GM12873 (cell line): ENCODE measurements around the gene ABCC5.

ENCODE experiments used
- CTCF ChIP-seq: IDR thresholded peaks from 2 replicates; pipeline ENCODE4 v1.5.1; 2012; ENCODE audit warnings: low read depth, mild to moderate bottlenecking, moderate library complexity, low read length, control low read depth; ENCODE audit not compliant: insufficient read depth; ENCODE audit errors: missing control alignments

Gene ABCC5

GRCh38 chr3:183918178-183918577 lies 99.5 kb downstream of the ABCC5 start:
- no peak for TF ChIP-seq CTCF

GRCh38 chr3:183917776-183918175 lies 99.9 kb downstream of the ABCC5 start:
- no peak for TF ChIP-seq CTCF

GRCh38 chr3:183914856-183915255 lies 102.8 kb downstream of the ABCC5 start:
- no peak for TF ChIP-seq CTCF

GRCh38 chr3:183913580-183913920 lies 104.1 kb downstream of the ABCC5 start:
- no peak for TF ChIP-seq CTCF

GRCh38 chr3:183912895-183913579 lies 104.6 kb downstream of the ABCC5 start:
- no peak for TF ChIP-seq CTCF

- TF ChIP-seq CTCF = no peak
These were observed 105.7 kb downstream of the ABCC5 start for GRCh38 chr3:183911763-183912506.

GRCh38 chr3:183911087-183911486 lies 106.6 kb downstream of the ABCC5 start:
- TF ChIP-seq CTCF = no peak
